KMS-11 (cell line): ENCODE results near the gene LPP.

ENCODE experiments used
- H2AFZ ChIP-seq: fragments of 200-600 bp; sonication (generic); 2 replicates; pipeline ENCODE4 v1.6.1; 2016; ENCODE audit warnings: antibody characterized with exemption, mixed run types, low read depth
- H3K27ac ChIP-seq: fragments of 200-600 bp; sonication (generic); 2 replicates; pipeline ENCODE4 v1.6.1; 2016; ENCODE audit warnings: mild to moderate bottlenecking, mixed run types
- H3K27me3 ChIP-seq: fragments of 200-600 bp; sonication (generic); 2 replicates; pipeline ENCODE4 v1.6.1; 2017; ENCODE audit warnings: mild to moderate bottlenecking, low read depth, mixed run types, moderate library complexity; ENCODE audit not compliant: insufficient read depth
- H3K36me3 ChIP-seq: fragments of 200-600 bp; sonication (generic); 2 replicates; pipeline ENCODE4 v1.6.1; 2017; ENCODE audit warnings: mild to moderate bottlenecking, mixed run types; ENCODE audit not compliant: insufficient read depth
- H3K4me1 ChIP-seq: fragments of 200-600 bp; sonication (generic); 2 replicates; pipeline ENCODE4 v1.6.1; 2016; ENCODE audit warnings: mild to moderate bottlenecking, low read depth, mixed run types; ENCODE audit not compliant: poor library complexity, severe bottlenecking
- H3K4me2 ChIP-seq: fragments of 200-600 bp; sonication (generic); 2 replicates; pipeline ENCODE4 v1.7.0; 2016; ENCODE audit warnings: mild to moderate bottlenecking, mixed run types
- H3K4me3 ChIP-seq: fragments of 200-600 bp; sonication (generic); IDR thresholded peaks from 2 replicates; pipeline ENCODE4 v1.6.1; 2017; ENCODE audit warnings: low read depth, low read length, mixed read lengths; ENCODE audit not compliant: insufficient read depth
- H3K79me2 ChIP-seq: fragments of 200-600 bp; sonication (generic); 2 replicates; pipeline ENCODE4 v1.6.1; 2016; ENCODE audit warnings: low read depth, mixed run types; ENCODE audit not compliant: insufficient read depth
- H3K9ac ChIP-seq: fragments of 200-600 bp; sonication (generic); 2 replicates; pipeline ENCODE4 v1.6.1; 2016; ENCODE audit warnings: mild to moderate bottlenecking, mixed run types
- H4K20me1 ChIP-seq: fragments of 200-600 bp; sonication (generic); 2 replicates; pipeline ENCODE4 v1.6.1; 2016; ENCODE audit warnings: mild to moderate bottlenecking, mixed run types; ENCODE audit not compliant: insufficient read depth
- CTCF ChIP-seq: fragments of 200-600 bp; sonication (generic); conservative IDR thresholded peaks from 2 replicates; pipeline ENCODE4 v1.6.1; 2017; ENCODE audit warnings: low read depth, mild to moderate bottlenecking, antibody characterized with exemption, low read length, moderate library complexity, mixed read lengths

LPP gene

GRCh38 chr3:188448813-188449212 lies 294.9 kb downstream of the LPP start:
- Histone ChIP-seq H3K79me2 (no peaks in the 10 kb centered on the region), H3K27me3 (peaks cover 17% of the 10 kb centered on the region), H4K20me1 (no peaks in the 10 kb centered on the region), H3K27ac (no peak overlapping the region), H3K4me2 (no peak overlapping the region), H3K9ac (no peak overlapping the region), H2AFZ (no peak overlapping the region), H3K36me3 (no peaks in the 10 kb centered on the region), H3K4me3 (no peak overlapping the region), H3K4me1 (peaks cover 27% of the 10 kb centered on the region)
- no peak for TF ChIP-seq CTCF

- no peak overlapping the region for H3K4me3 ChIP-seq
- TF ChIP-seq CTCF = no peak
- H3K79me2 ChIP-seq = no peaks in the 10 kb centered on the region
- H3K36me3 ChIP-seq = no peaks in the 10 kb centered on the region
- no peak overlapping the region for H2AFZ ChIP-seq
- H3K4me1 ChIP-seq = peaks cover 27% of the 10 kb centered on the region
- peaks cover 12% of the 10 kb centered on the region; the same call in 1 of the 2 replicates for H3K27me3 ChIP-seq
- no peak overlapping the region for H3K4me2 ChIP-seq
- no peak overlapping the region for H3K27ac ChIP-seq
- no peak overlapping the region for H3K9ac ChIP-seq
- H4K20me1 ChIP-seq = no peaks in the 10 kb centered on the region
These were observed 295.5 kb downstream of the LPP start for GRCh38 chr3:188449421-188449820.

GRCh38 chr3:188452158-188452772 lies 298.3 kb downstream of the LPP start:
- no peak for TF ChIP-seq CTCF
- H3K4me3 ChIP-seq = no peak overlapping the region
- no peak overlapping the region for H3K9ac ChIP-seq
- no peak overlapping the region for H2AFZ ChIP-seq
- peaks cover 6% of the 10 kb centered on the region; the same call in 1 of the 2 replicates for H3K27me3 ChIP-seq
- H3K79me2 ChIP-seq = no peaks in the 10 kb centered on the region
- no peak overlapping the region for H3K27ac ChIP-seq
- H3K4me1 ChIP-seq = peaks cover 8% of the 10 kb centered on the region
- H3K36me3 ChIP-seq = no peaks in the 10 kb centered on the region
- no peaks in the 10 kb centered on the region for H4K20me1 ChIP-seq
- H3K4me2 ChIP-seq = no peak overlapping the region

- no peak overlapping the region for H2AFZ ChIP-seq
- no peaks in the 10 kb centered on the region for H3K36me3 ChIP-seq
- no peaks in the 10 kb centered on the region for H3K79me2 ChIP-seq
- H3K27me3 ChIP-seq = peaks cover 5% of the 10 kb centered on the region; the same call in 1 of the 2 replicates
- TF ChIP-seq CTCF = no peak
- H3K27ac ChIP-seq = no peak overlapping the region
- no peak overlapping the region for H3K9ac ChIP-seq
- H3K4me1 ChIP-seq = no peaks in the 10 kb centered on the region
- H4K20me1 ChIP-seq = no peaks in the 10 kb centered on the region
- H3K4me2 ChIP-seq = no peak overlapping the region
- H3K4me3 ChIP-seq = no peak overlapping the region
These were observed 299.8 kb downstream of the LPP start for GRCh38 chr3:188453431-188454384.
